GM21723 (cell line): ENCODE data around the gene GABRG3.
"Not testable (repeated sequence)": the region's sequence is repeated elsewhere in the genome, so short reads cannot be mapped to it uniquely, and the experiment has no call there.

Experiments
- ATAC-seq: cut with Tn5 transposase; IDR thresholded peaks from one replicate; pipeline ENCODE4 v1.9.1; 2021; ENCODE audit warnings: mild to moderate bottlenecking, moderate library complexity; ENCODE audit not compliant: unreplicated experiment

GABRG3 gene

DNA sequence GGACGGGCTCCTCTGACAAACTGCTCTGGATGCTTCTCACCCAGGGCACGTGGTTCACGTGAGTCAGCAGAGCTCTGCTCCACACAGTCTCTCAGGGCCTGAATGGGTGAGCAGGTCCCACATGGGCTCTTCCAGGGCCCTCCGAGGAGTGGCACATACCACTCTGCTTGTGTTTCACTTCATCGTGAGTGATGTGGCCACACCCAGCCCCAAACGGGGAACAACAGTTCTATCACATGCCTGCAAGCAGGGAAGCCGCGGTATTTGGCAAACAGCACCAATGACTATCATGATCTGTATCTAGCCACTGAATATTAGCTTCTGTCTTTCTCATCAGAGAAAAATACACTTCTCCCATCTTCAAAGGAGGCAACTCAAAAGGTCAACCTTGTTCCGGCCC is 352.8 kb downstream of the GABRG3 start:
- no peak for ATAC-seq

DNA sequence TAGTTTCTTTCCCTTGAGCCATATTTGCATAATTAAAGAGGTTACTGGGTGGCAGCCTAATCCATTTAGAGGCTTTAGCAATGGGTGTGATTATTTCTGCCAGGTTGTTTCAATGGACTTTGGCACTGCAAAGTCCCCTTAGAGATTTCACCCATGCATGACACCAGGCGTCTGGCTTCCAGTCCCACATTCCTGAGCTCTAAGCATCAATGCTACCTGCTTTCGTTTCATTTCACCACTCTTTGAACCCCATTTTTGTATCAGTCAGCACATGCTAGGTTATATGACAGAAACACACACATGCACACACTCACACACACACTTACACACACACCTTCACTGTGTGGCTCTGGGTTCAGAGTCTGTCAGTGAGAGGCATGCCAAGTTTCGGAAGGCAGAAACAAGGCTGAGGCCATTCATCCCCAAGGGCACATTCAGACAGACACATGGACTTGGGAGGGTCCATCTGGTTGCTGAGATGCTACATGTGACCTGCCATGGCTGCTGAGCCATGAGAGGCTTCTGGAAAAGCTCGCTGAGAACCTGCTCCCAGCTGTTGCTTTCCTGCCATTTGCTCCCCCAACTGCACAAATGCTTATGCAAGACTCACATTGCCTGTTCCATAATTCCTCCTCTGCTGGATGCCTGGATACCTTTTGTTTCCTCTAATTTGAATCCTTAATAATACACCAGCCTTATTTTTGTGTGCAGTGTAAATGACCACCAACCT is 354.1 kb downstream of the GABRG3 start:
- ATAC-seq: no peak

DNA sequence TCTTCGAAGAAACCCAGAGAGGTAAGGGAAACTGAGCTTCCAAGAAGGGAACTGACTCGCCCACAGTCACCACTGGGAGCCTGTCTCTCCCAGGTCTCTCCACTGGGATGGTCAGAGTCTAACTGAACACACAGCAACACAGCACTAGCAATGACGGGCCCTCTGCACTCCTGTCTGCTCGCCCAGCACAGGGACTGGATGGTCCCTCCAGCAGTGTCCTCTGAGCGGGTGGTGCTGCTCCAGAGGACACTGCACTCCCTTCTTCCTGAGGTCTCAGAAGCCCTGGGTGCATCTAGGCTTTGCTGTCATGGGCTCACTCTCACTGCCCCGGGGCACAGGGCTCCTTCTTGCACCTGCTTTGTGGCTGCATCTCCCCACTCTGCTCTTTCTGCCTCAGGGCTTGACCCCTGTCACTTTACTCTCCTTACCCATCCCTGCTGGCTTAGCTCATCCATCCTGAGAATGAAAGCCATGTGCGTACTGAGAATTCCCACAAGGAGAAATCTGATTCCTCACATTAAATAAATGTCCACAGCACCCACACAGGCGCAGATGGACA is 356.6 kb downstream of the GABRG3 start:
- ATAC-seq: no peak

DNA sequence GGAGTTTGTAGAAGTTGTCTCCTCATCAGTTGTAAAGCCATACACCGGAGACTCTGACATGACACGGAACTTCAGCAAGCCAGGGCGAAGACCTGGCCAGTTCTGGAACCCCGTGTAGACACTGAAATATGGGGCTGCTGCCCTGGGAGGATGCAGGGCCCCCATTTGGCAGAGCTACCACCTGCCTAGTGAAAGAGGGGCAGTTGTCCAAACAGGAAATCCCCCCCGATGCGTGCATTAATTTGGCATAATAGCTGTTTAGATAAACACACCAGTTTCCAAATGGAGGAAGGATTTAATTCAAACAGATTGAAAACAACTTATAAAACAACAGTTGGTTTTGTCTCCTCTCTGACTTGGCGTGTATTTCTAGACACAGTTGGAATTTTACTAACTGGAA is 357.2 kb downstream of the GABRG3 start:
- no peak for ATAC-seq

DNA sequence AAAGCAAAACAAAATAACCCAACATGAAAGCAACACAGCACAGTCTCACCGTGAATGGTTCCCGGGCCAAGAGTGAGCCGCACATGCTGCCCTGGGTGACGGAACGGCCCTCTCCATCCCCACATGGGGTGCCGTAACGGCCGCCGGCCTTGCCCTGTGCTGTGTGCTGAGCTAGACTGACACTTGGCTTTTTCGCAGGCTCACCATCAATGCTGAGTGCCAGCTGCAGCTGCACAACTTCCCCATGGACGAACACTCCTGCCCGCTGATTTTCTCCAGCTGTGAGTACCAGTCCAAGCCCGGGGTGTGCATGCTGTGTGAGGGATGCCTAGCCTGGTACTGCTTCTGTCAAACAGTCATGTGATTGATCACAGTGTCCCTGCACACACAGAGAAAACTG is 357.6 kb downstream of the GABRG3 start:
- no peak for ATAC-seq

DNA sequence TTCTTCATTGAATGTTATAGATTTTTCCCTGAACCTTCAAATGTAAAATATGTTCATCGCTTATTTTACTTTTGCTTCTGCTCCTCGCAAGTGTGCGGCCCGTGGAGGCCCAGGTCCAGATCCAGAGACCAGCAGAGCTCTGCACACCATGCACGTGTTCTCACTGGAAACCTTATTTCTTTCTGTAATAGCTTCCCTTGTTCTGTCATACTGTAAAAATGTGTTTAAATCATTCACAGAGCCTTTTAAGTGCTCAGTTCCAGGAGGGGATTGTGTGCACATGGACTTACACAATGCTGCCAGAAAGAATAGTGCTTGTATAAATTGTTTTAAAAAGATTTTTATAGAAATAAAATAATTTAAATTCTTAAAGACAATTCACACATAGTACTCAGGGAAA is 359.3 kb downstream of the GABRG3 start:
- no peak for ATAC-seq

DNA sequence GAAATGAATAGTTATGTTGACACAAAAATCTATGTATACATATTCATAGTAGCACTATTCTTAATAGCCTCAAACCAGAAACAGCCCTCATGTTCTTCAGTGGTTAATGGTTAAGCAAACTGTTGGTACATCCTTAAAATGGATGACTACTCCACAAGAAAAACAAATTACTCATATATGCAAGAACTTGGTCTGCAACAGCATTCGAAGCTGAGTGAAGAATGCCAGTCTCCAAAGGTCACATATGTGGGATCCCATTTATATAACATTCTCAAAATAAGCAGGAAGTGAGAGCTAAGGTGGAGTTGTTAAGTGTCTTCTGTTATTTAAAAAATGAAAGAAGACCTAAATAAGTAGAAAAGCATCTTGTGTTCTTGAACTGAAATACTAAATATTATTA is 365.7 kb downstream of the GABRG3 start:
- no peak for ATAC-seq

DNA sequence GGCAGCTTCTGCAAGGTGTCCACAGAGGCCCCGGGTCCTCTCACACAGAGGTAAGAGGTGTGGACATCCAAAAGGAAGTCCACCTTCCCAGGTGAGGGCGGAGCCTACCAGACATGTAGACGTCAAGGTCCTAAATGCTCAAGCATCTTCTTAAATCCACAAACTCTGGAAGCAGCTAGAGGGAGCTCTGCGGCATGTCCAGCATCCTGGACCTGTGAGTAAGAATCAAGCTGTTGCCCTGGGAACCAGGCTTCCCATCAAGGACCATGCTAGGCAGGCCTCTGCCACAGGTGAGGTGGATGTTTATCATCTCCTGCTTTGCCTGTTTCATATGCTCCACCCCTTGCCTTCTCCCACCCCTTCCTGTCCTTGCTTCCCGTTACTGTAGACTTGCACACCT is 368.2 kb downstream of the GABRG3 start:
- ATAC-seq: no peak

DNA sequence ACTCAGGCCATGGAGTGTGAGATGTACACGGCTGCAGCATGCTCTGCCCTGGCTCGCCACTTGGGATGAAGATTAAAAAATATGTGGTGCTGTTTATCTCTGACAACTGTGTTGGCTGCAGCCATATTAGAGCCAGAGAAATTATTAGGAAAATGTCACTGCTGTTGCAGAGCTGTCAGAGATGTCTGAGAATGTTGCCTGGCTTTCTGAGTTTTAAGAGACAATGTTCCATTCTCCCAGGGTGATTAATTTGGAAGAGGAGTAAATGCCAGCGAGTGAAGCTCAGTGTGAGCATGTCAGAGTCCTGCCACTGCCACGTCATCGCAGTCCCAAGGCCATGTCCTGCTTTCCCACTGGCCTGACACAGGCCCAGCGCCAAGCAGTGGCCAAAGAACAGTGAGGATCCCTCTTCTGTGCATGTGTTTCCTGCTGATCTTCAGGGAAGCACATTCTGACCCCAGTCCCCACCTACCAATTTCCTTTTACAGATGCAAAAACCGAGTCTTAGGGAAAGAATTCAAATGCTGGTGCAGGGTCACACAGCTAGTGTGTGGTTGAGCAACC is 370.9 kb downstream of the GABRG3 start:
- ATAC-seq: no peak

DNA sequence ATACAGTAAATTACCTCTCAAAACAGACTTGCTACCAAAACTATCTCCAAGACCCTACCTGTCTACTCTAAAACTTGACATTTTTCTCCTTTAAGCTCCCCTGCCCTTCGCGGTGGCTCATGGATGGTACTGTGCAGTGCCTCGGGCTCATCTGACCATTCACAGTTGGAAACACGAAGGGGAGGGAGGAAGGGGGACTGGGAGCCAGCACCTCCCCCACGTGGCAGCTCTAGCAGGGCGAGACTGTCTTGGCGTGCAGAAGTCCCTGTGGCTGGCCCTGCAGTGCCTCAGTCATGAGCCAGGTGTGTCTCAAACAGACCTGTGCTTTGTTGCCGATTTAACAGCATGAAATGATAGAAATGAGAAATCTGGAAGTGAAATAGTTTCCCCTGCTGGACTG is 372.0 kb downstream of the GABRG3 start:
- ATAC-seq: no peak

DNA sequence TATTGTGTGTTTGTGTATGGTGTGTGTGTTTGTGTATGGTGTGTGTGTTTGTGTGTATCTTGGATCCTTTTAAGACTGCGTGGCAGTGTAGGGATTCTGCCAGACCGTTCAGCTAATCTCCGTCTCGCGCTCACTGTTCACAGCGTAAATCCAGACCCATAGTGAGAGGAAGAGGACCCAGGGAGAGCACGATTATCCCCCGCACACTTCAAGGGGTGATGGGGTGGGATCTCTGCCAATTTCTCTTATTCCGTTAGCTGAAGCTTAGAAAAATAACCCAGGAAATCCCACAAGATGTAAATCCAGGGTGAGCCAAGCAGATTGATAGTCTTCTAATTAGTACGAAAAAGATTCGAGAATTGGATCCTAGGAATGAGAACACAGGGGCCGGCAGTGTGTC is 381.2 kb downstream of the GABRG3 start:
- no peak for ATAC-seq

DNA sequence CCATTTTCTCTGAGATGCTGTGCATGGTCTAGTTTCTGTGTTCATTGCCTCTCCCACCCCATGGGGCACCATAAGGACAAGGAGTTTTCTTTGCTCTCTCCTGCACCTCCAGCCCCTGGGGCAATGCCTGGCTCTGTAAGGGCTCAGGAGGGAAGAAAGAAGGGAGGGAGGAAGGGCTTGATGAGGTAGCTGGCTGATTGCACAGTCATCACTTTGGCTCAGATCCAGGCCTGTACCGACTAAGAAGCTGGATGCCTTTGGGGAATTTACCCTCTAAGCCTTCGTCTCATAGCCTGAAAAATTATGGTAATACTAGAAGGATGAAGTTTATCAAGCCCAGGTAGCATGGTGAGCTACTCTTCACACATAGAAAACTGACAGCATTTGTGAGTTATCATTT is 382.9 kb downstream of the GABRG3 start:
- no peak for ATAC-seq

DNA sequence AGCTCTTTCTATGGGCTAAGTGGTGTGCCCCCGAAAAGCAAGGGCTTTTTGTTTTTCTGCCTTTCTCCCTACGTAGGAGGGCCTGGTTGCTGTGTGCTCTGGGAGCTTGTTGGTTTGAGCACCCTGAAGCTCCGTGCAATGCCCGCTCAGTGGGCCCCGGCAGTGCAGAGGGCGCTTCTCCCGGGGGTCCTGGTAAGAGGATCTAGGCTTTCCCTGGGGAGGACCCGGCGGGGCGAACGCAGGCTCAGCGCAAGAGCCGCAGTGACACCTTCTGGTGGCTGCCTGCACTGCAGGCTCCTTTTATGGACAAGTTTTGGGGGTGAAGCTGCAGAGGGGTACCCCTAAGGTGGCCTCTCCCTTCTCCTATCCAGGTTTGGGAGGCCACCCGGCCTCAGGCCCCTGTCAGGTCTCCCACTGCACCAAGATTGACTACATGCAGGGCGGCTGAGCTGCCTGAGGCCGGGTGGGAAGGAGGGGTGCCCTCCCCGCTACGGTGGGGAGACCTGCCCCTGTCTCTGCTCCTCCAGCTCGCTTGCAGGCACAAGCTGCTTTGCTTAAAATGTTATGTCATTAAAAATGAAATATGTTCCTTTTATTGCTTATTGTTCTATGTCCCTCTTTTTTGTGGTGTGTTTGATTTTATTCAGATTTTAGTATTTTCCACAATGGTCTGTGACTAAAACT is 387.9 kb downstream of the GABRG3 start:
- no peak for ATAC-seq

DNA sequence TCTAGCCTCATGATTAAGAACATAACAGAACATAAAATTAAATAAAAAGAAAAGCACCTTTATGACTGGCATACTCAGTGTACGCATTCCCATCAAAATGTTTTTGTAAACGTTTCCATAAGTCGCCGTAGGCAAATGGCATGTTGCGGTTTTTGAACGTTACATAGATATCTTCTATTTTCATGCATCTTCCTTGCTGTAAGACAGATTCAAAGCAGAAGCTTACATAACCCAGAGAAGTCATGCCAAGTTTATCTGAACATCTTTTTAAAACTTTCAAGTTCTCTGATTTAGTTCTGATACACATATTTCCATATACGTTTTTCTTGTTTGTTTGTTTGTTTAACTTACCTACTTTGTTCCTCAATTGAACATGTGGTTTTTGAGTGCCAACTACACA is 388.6 kb downstream of the GABRG3 start:
- no peak for ATAC-seq

DNA sequence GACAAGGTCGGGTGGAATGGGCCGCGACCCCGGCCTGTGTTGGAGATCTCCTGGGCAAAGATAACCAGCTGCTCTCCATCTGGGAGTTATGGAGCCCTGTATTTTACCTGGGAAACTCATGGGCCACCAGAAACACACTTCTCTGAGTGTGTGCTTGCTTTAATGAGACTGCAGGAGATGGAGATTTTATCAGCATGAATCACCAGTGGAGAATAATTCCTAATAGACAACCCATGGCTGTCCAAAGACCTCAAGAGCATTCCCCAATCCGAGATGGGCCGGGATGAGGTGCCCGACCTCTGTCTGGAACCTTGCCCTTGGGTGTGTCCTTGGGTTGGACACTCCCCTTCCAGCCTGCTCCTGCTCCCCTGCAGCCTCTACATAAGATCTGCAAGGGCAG is 389.3 kb downstream of the GABRG3 start:
- ATAC-seq: no peak

DNA sequence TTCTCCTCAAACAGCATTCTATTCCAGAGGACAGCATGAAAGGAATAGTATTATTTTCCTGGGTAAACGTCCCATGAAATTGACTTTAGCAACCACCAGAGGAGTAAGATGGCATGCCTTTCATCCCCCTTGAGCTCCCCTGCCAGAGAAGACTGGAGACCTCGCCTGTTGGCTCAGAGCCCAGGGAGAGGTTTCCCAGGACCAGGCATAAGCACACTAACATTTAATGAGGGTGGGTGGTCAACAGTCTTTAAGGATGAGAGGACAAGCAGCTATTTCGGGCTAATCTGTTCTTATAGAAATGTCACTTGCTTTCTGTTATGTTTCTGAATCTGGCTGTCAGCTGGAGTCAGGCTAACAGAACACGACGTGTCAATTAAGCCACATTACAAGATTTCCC is 390.5 kb downstream of the GABRG3 start:
- no peak for ATAC-seq

DNA sequence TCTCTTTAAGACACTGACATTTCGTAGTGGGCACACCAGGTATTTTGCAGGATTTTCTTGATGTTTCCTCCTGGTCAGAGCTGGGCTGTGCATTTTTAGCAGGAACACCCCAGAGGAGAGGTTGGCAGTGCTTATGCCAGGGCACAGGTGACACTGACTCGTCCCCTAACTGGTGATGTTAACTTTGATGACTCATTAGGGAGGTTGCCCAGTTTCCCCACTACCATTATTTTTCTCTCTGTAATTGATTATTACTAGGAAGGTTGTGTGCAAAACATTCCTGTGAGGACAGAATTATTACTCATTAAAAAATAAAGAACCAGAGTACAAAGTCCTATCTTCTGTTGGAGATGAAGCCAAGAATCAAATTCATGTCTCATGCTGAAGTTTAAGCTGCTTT is 394.5 kb downstream of the GABRG3 start:
- ATAC-seq: no peak

DNA sequence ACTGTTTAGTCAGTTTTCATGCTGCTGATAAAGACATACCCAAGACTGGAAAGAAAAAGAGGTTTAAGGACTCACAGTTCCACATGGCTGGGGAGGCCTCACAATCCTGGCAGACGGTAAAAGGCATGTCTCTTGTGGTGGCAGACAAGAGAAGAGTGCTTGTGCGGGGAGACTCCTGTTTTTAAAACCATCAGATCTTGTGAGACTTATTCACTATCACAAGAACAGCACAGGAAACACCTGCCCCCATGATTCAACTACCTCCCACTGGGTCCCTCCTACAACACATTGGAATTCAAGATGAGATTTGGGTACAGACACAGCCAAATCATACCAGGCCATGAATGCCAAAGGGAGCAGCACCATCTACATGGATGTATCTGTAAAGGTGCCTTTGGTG is 406.4 kb downstream of the GABRG3 start:
- not testable (repeated sequence) for ATAC-seq

DNA sequence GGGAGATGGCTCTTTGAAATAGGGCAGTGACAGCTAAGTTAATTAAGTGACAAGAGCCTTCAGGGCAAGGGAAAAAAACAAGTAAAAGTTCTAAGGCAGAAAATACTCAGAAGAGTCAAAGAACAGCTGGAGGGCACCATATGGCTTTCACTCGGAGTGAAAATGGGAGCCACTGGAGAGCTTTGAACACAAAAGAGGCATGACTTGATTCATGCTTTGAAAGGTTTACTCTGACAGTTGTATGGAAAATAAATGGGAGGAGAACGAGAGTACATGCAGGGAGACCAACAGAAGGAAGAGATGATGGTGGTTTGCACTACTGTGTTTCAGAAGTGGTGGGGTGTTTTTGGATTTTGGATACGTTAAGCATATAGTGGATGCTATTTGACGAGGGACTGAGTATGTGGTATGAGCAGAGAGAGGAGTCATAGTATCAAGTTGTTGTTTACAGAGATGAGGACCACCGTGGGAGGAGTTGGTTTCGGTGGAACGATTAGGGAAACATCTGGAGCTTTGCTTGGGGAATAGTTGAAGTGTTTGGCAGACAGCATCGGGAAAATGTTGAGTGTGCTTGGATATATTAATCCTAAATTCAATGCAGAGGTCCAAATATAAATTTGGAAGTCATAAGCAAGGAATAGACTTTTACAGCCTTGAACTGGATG is 411.5 kb downstream of the GABRG3 start:
- ATAC-seq: no peak

DNA sequence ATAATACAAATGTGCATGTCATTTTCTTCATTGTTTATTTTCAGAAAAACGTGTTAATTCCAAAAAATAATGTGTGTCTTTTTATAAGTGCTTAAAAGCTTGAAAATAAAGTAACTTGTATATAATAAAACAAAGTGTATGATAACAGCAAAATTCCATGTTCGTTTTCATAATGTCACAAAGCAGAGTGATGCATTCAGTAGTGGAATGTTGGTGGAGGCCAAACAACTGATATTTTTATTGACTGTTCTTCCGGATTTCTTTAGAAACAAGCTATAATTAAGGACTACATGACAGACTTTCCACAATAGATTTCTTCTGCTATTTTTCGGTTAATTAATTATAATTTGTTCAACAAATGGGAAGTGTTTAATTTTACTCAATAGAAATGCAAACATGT is 412.7 kb downstream of the GABRG3 start:
- ATAC-seq: no peak

DNA sequence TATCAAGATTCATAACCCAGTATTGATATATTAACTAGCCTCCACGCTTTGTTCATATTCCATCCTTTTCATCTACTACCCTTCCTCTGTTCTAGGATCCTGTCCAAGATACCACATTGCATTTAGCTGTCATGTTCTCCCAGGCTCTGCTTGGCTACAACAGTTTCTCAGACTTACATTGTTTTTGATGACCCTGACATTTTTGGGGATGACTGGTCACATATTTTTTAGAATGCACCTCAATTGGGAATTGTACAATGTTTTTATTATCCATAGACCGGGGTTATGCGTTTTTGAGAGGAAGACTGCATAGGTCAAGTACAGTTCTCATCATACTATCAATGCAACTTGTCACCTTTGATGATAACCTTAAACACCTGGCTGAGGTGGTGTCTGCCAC is 421.2 kb downstream of the GABRG3 start:
- ATAC-seq: no peak

DNA sequence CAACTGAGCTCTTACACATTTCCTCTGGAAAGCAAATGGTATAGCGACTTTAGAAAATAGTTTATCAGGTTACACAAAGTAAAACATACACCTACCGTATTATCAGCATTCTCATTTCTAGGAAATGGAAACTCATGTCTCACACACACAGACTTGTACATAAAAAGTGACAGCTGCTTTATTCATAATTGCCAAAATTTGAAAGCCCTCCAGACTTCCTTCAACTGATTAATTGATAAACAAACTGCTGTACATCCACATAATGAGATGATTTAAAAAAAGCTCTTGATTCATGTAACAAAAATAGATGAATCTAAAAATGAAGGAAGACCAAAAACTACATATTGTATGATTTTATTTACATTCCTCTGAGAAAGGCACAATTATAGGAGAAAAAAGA is 425.5 kb downstream of the GABRG3 start:
- no peak for ATAC-seq
